ENCODE measurements around the gene BAIAP2.
A peak's percentile ranks its signal among the peaks of the same experiment; 100 is the strongest.

Gene BAIAP2

DNA sequence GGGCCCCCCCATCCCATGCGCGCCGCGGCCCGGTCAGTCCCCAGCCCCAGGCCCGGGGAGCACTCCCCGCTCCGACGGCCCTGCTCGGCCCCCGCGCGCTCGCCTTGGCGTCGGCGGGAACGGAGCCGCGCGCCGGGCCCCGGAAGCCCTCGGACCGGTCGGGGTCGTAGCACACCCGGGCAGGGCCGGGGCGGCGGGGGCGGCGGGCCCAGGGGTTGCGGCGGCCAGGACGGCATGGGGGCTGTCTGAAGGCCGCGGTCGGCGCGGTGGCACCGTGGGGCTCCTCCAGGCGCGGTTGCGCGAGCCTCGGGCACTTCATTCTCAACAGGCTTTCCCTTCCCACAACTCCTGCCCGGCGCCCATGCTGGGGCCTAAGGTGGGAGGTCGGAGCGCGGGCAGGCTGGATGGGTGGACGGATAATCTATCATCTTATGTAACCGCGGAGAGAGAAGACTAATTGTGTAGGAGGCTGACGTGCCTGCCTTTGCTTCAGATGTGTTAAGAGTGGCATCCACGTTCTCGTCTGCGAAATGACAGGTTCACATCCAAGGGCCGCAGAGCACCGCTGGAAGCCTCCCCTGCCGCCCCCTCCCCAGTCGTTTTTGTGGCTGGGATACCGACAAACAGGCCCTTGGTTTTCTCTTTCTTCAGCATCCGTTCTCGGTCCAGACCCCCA is 708 bp downstream of the BAIAP2 start:
- H3K4me3 ChIP-seq (ENCODE audit: low read depth, low read length) = peak overlapping the region; percentile 65
- no peak for DNase-seq (ENCODE audit: low read depth)
- TF ChIP-seq, protein P1, sequence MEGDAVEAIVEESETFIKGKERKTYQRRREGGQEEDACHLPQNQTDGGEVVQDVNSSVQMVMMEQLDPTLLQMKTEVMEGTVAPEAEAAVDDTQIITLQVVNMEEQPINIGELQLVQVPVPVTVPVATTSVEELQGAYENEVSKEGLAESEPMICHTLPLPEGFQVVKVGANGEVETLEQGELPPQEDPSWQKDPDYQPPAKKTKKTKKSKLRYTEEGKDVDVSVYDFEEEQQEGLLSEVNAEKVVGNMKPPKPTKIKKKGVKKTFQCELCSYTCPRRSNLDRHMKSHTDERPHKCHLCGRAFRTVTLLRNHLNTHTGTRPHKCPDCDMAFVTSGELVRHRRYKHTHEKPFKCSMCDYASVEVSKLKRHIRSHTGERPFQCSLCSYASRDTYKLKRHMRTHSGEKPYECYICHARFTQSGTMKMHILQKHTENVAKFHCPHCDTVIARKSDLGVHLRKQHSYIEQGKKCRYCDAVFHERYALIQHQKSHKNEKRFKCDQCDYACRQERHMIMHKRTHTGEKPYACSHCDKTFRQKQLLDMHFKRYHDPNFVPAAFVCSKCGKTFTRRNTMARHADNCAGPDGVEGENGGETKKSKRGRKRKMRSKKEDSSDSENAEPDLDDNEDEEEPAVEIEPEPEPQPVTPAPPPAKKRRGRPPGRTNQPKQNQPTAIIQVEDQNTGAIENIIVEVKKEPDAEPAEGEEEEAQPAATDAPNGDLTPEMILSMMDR (IDR thresholded peaks at IDR 0.05; ENCODE audit: control insufficient read depth, extremely low read depth, insufficient read depth) = no peak

DNA sequence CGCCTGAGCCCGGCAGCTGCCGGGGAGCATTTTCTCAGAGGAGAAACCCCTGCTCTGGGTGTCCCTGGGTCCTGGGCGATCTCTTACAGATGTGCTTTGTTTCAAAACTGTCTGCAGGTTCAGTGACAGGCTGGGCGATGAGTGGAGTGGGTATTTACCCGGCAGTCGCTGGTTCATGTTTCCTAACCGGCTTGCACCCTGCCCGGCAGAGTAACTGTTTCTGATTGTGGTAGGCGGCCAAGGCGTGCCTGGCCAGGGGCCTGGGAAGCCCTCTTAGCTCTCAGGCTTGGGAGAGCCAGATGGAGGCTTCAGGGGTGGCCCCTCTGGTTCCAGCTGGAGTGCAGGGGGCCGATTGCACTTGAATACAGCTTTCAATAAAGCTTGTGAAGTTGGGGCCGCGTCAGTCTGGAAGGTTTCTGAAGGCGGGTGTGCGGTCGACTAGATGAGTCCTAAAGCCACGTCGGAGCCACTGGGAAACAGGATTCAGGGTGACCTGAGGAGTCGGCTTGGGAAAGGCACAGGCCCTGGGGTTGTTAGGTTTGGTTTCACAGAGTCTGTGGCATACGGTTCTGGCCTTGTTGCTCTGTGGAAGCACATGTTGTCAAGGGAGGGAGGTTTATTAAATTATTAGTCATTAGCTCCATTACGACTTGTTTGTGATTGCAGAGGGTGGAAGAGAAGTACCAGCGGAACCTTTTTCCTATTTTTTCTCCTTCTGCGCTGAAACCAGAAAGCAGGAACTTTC is 1.4 kb downstream of the BAIAP2 start:
- no peak for DNase-seq (ENCODE audit: low read depth)
- peak overlapping the region; percentile 65 for H3K4me3 ChIP-seq (ENCODE audit: low read depth, low read length)
- TF ChIP-seq, protein P1 (IDR thresholded peaks at IDR 0.05; ENCODE audit: control insufficient read depth, extremely low read depth, insufficient read depth) = no peak

DNA sequence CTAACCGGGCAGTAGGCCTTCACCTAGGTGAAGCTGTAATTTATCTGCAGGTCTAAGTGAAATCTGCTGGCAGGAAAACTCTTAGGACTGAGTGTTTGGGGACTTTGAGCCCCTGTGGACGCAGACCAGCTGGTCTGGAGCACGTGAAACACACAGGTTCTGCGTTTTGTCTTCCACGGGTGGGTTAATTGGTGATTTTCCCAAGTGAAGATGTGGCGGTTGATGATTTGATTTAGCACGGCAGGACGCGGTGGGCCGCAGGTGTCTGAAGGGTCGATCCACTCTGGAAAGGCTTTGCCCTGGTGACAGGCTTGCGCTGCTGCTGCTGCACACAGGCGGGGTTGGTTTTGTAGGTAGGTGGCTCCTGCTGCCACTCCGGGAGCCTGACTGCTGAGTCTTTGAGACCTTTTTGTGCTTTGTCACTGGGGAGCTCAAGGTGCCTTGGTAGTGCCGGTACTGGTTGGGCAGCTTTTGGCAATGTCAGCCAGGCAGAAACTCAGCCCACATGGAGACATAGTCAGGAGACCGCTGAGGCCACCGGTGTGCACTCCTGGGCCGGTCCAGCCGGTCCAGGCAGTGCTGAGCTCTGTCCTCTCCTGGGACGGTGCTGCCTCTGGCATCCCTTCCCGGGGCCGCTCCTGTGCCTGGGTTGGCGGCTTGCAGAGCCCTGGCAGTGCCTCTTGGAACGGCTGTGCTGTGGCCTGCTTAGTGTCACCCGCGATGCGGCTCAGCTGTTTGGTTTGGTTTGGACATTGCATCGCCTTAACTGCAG is 2.3 kb downstream of the BAIAP2 start:
- TF ChIP-seq, protein P1 (IDR thresholded peaks at IDR 0.05; ENCODE audit: control insufficient read depth, extremely low read depth, insufficient read depth) = no peak
- H3K4me3 ChIP-seq (ENCODE audit: low read depth, low read length) = peak overlapping the region; percentile 65
- DNase-seq (ENCODE audit: low read depth) = peak; percentile 96

DNA sequence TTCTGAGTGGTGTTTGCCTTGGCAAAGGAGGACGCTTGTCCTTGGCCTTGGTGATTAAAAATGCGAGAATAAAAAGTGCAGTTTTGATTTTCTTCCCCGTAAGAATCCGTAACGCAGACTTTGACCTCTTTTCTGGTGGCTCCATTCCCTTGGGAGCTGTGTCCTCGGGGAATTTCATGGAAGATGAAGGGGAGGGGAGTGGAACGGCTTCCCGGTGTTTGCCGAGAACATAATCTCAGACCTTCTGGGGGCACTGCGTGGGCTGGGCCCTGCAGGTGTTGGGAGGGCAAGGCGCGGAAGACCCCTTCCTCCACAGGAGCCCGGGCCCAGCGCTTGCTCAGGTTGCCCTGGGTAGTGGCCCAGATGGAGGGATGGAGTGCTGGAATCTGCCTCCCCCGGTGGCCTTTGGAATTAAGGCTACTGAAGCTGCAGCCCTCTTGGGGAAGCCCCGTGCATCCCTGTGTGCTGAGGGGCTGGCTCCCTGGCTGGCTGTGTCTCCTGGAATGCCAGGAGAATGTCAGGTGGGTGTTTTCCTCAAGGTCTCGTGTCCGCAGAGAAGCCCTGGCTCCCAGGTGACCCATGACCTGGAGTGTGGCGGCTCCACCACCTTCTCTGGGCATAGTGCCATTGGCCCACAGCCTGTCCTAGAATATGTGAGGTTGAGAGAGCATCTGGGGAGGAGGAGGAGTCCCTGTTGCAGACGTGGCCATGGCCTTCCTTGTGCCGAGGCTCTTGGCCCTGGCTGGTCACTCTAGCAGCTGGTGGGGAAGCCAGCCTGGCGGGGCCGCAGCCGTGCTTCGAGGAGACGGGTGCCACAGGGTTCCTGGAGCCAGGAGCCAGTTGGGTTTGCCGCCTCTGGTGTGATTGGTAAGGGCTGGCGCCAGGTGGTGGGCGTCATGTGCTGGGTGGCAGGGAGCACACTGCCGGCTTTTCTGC is 3.1 kb downstream of the BAIAP2 start:
- TF ChIP-seq, protein P1 (IDR thresholded peaks at IDR 0.05; ENCODE audit: control insufficient read depth, extremely low read depth, insufficient read depth) = no peak
- peak overlapping the region; percentile 65 for H3K4me3 ChIP-seq (ENCODE audit: low read depth, low read length)
- DNase-seq (ENCODE audit: low read depth) = peak; percentile 78

DNA sequence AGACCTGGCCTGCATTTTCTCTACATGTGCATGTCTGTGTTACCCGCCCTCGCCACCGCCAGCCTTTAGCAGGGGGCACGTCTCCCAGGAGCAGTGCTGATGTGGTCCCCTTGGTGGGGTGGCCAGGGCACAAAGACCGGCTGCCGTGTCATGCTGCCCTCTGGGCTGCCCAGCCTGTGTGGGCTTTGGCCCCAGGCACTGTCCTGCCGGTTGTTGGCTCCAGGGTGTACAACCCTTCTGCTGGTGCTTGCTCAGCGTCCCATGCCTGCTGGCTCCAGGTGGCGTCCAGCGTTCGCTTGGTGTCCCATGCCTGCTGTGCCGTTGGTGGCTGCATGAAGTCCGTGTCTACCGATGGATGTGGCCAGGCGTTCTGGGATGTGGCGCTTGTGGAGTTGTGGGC is 4.1 kb downstream of the BAIAP2 start:
- TF ChIP-seq, protein P1 (IDR thresholded peaks at IDR 0.05; ENCODE audit: control insufficient read depth, extremely low read depth, insufficient read depth) = no peak
- peak overlapping the region; percentile 65 for H3K4me3 ChIP-seq (ENCODE audit: low read depth, low read length)
- no peak for DNase-seq (ENCODE audit: low read depth)

All from LNCaP clone FGC (cell line).